Keratinocyte (primary cell): ENCODE data around the gene OLFM3. TPM values are rescaled to one million over a fixed set of nuclear protein-coding genes. Genes with fewer than 3 reads are reported as not detected.

Source experiments
- DNase-seq: peaks from one replicate; pipeline ENCODE4 v3.0.0-alpha.2; 2011; ENCODE audit warnings: low read depth, missing footprints, low spot score
- FAIRE-seq: peaks from 2 replicates; lab custom pipeline; 2011; peaks lifted over from hg19 to GRCh38; lab: Jason Lieb, UNC
- H2AFZ ChIP-seq: 2 replicates; pipeline ENCODE4 v1.6.0; 2012; ENCODE audit warnings: low read length, control low read depth, inconsistent platforms; ENCODE audit not compliant: control insufficient read depth
- H3K27ac ChIP-seq: 2 replicates; pipeline ENCODE4 v1.5.1; 2011; ENCODE audit warnings: low read length; ENCODE audit not compliant: control insufficient read depth, insufficient read depth
- H3K27me3 ChIP-seq: 3 replicates; pipeline ENCODE4 v1.6.0; 2011; ENCODE audit warnings: low read length; ENCODE audit not compliant: control insufficient read depth, insufficient read depth; ENCODE audit errors: extremely low read depth
- H3K36me3 ChIP-seq, 2 experiments: 2 replicates in 1 of 2; 3 replicates in 1 of 2; pipeline ENCODE4 v1.5.1; 2011; ENCODE audit warnings: low read length in 2 of 2, mild to moderate bottlenecking in 1 of 2; ENCODE audit not compliant: control insufficient read depth in 2 of 2, insufficient read depth in 2 of 2; ENCODE audit errors: extremely low read depth in 1 of 2
- H3K4me1 ChIP-seq: 3 replicates; pipeline ENCODE4 v1.5.1; 2011; ENCODE audit warnings: low read length; ENCODE audit not compliant: control insufficient read depth, insufficient read depth; ENCODE audit errors: extremely low read depth
- H3K4me2 ChIP-seq: 3 replicates; pipeline ENCODE4 v1.6.0; 2011; ENCODE audit warnings: low read depth, low read length; ENCODE audit not compliant: control insufficient read depth, insufficient read depth; ENCODE audit errors: extremely low read depth
- H3K4me3 ChIP-seq, 3 experiments: fragments of 200-600 bp in 1 of 3; sonication (generic) in 1 of 3; 2 replicates in 2 of 3; 3 replicates in 1 of 3; pipeline ENCODE4 v1.5.1; 2011 to 2016; ENCODE audit warnings: low read length in 3 of 3, mild to moderate bottlenecking in 3 of 3, control low read depth in 2 of 3, inconsistent platforms in 1 of 3, low read depth in 1 of 3, mixed read lengths in 1 of 3, mixed run types in 1 of 3, moderate library complexity in 1 of 3; ENCODE audit not compliant: control insufficient read depth in 2 of 3, insufficient read depth in 2 of 3; ENCODE audit errors: extremely low read depth in 1 of 3
- H3K79me2 ChIP-seq: 2 replicates; pipeline ENCODE4 v1.6.0; 2012; ENCODE audit warnings: low read length; ENCODE audit not compliant: control insufficient read depth, insufficient read depth
- H3K9ac ChIP-seq: 3 replicates; pipeline ENCODE4 v1.6.0; 2011; ENCODE audit warnings: low read length; ENCODE audit not compliant: control insufficient read depth, insufficient read depth; ENCODE audit errors: extremely low read depth
- H3K9me1 ChIP-seq: 3 replicates; pipeline ENCODE4 v1.6.0; 2011; ENCODE audit warnings: low read length; ENCODE audit not compliant: control insufficient read depth, insufficient read depth; ENCODE audit errors: extremely low read depth
- H3K9me3 ChIP-seq: 2 replicates; pipeline ENCODE4 v1.5.1; 2012; ENCODE audit warnings: low read depth, low read length; ENCODE audit not compliant: control insufficient read depth
- H4K20me1 ChIP-seq: 3 replicates; pipeline ENCODE4 v1.6.0; 2011; ENCODE audit warnings: low read length; ENCODE audit not compliant: control insufficient read depth, insufficient read depth; ENCODE audit errors: extremely low read depth
- EZH2 ChIP-seq: IDR thresholded peaks from one replicate; pipeline ENCODE4 v1.6.1; 2012; ENCODE audit warnings: inconsistent platforms, mild to moderate bottlenecking, low read length, moderate library complexity
- dilution Hi-C: fragments of 300-500 bp; cut with MboI; formaldehyde crosslinking; loops from one replicate; pipeline ENCODE4 v1.7.0; 2020; ENCODE audit warnings: low sequenced_read_pairs; ENCODE audit not compliant: extremely low pct_ligation_motif_present
- polyA plus RNA-seq, 5 experiments: library from polyadenylated mRNA; depleted of rRNA in 3 of 5; stranded (reverse) in 3 of 5; stranded (forward) in 1 of 5; unstranded in 1 of 5; fragments of >200 nt; gene quantifications; 1 replicate in 1 of 5; 2 replicates in 3 of 5; 3 replicates in 1 of 5; pipeline versions ENCODE4 v1.2.1 to v1.2.3, GENCODE V29; 2011 to 2012; ENCODE audit warnings: missing spikeins in 2 of 5, low read depth in 1 of 5, low replicate concordance in 1 of 5
- TF ChIP-seq, protein P1 (sequence below), 3 experiments: IDR thresholded peaks in 1 of 3; conservative IDR thresholded peaks in 1 of 3; optimal IDR thresholded peaks in 1 of 3; 2 replicates in 2 of 3; 3 replicates in 1 of 3; pipeline versions ENCODE3 to v1.5.1; 2011; ENCODE audit warnings: low read length in 3 of 3, mild to moderate bottlenecking in 3 of 3, moderate library complexity in 2 of 3, control low read depth in 1 of 3, inconsistent platforms in 1 of 3; ENCODE audit not compliant: insufficient read depth in 2 of 3; ENCODE audit errors: extremely low read depth in 1 of 3

The OLFM3 gene
- polyA plus RNA-seq, 1 donor (not counting 4 experiments of a cell fraction or from before 2014, with no cell fraction given): not detected

DNA sequence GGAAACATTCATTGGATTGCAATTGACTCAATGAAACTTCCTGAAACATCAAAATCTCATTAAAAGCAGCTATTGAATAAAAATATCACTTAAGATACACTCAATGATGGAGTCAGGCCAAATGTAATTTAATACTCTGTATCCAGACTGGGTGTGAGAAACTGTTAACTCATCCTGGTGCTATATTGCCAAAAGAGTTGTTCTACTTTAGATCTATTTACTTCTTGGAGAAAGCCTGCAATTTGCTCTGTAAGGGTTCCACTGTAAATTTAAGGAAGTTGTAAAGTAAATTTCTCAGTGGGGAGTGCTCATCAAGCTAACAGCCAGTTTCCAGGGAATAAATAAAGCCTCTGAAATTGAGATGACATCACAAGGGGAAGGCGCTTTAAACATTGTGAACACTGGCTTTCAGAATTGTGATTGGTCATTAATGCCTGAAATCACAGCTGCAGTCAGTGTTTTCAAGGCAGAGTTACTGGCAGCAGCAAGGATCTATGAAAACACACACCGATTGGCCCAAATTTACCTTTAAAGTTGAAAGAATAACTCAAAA lies 91.4 kb downstream of the OLFM3 start:
- FAIRE-seq (no peak), DNase-seq (no peak)
- no peaks in the 10 kb centered on the region for H3K27me3 ChIP-seq
- no peaks in the 10 kb centered on the region for H4K20me1 ChIP-seq
- dilution Hi-C loops: no loop called here
- H2AFZ ChIP-seq: no peak overlapping the region
- no peak for TF ChIP-seq EZH2
- TF ChIP-seq, protein P1, sequence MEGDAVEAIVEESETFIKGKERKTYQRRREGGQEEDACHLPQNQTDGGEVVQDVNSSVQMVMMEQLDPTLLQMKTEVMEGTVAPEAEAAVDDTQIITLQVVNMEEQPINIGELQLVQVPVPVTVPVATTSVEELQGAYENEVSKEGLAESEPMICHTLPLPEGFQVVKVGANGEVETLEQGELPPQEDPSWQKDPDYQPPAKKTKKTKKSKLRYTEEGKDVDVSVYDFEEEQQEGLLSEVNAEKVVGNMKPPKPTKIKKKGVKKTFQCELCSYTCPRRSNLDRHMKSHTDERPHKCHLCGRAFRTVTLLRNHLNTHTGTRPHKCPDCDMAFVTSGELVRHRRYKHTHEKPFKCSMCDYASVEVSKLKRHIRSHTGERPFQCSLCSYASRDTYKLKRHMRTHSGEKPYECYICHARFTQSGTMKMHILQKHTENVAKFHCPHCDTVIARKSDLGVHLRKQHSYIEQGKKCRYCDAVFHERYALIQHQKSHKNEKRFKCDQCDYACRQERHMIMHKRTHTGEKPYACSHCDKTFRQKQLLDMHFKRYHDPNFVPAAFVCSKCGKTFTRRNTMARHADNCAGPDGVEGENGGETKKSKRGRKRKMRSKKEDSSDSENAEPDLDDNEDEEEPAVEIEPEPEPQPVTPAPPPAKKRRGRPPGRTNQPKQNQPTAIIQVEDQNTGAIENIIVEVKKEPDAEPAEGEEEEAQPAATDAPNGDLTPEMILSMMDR (optimal IDR thresholded peaks at IDR 0.05 in 1 of 3, IDR thresholded peaks at IDR 0.05 in 1 of 3, conservative IDR thresholded peaks at IDR 0.05 in 1 of 3; ENCODE audit: extremely low read depth in 1 of 3, insufficient read depth in 2 of 3, low read length in 3 of 3): no peak
- H3K4me2 ChIP-seq: no peak overlapping the region
- H3K9me3 ChIP-seq: no peaks in the 10 kb centered on the region
- no peaks in the 10 kb centered on the region for H3K4me1 ChIP-seq
- H3K9ac ChIP-seq: no peak overlapping the region
- H3K79me2 ChIP-seq: no peaks in the 10 kb centered on the region
- H3K9me1 ChIP-seq: no peaks in the 10 kb centered on the region
- H3K27ac ChIP-seq: no peak overlapping the region
- H3K36me3 ChIP-seq: no peaks in the 10 kb centered on the region
- no peak overlapping the region for H3K4me3 ChIP-seq

DNA sequence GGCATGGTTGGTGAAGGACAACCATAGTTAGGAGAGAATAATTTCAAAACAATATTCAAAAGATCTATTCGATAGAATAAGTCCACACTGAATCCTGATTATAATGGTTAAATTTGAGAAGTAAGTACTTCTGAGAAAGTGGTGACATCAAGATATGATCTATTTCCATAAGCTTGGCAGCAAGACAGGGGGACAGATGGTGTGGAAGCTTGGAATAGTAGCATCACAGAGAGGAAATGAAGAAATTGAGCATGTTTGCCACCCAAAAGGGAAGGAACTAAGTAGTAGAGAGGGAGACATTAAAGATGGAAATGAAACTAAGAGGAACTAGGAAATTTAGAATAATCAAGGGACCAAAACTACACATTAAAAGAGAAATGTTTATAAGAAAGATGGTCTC lies 94.5 kb downstream of the OLFM3 start:
- no peak for FAIRE-seq
- no peak for DNase-seq
- dilution Hi-C loops: no loop called here

More for the DNA sequence above, 94.5 kb downstream of the OLFM3 start:
- no peaks in the 10 kb centered on the region for H3K4me1 ChIP-seq
- H3K9me1 ChIP-seq: no peaks in the 10 kb centered on the region
- no peak overlapping the region for H2AFZ ChIP-seq
- no peaks in the 10 kb centered on the region for H3K27me3 ChIP-seq
- H3K4me2 ChIP-seq: no peak overlapping the region
- no peak overlapping the region for H3K27ac ChIP-seq
- H3K4me3 ChIP-seq: no peak overlapping the region
- H3K9ac ChIP-seq: no peak overlapping the region
- H4K20me1 ChIP-seq: no peaks in the 10 kb centered on the region
- no peaks in the 10 kb centered on the region for H3K36me3 ChIP-seq
- no peaks in the 10 kb centered on the region for H3K9me3 ChIP-seq
- H3K79me2 ChIP-seq: no peaks in the 10 kb centered on the region
- no peak for TF ChIP-seq EZH2
- TF ChIP-seq, protein P1 (optimal IDR thresholded peaks at IDR 0.05 in 1 of 3, IDR thresholded peaks at IDR 0.05 in 1 of 3, conservative IDR thresholded peaks at IDR 0.05 in 1 of 3; ENCODE audit: extremely low read depth in 1 of 3, insufficient read depth in 2 of 3, low read length in 3 of 3): no peak
